Effector CD4-positive, alpha-beta T cell (primary cell): ENCODE data around the gene TUFM.
"Not testable (repeated sequence)": the region's sequence is repeated elsewhere in the genome, so short reads cannot be mapped to it uniquely, and the experiment has no call there.

Experiments used
- DNase-seq: peaks from one replicate; pipeline ENCODE4 v3.0.0-alpha.2; 2020

TUFM gene

DNA sequence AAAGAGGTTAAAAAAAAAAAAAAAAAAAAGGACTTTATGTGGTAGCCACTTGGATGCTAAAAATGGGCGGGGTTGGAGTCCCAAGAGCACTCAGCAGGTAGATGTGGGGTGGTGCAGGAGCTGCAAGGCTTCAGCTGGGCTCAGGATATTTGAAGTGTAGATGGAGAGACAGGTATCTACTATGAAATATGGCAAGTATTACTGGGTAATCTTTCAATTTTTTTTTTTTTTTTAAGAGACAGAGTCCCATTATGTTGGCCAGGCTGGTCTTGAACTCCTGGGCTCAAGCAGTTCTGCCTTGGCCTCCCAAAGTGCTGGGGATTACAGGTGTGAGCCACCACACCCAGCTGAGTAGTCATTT lies 7.6 kb downstream of the TUFM start:
- DNase-seq = no peak

DNA sequence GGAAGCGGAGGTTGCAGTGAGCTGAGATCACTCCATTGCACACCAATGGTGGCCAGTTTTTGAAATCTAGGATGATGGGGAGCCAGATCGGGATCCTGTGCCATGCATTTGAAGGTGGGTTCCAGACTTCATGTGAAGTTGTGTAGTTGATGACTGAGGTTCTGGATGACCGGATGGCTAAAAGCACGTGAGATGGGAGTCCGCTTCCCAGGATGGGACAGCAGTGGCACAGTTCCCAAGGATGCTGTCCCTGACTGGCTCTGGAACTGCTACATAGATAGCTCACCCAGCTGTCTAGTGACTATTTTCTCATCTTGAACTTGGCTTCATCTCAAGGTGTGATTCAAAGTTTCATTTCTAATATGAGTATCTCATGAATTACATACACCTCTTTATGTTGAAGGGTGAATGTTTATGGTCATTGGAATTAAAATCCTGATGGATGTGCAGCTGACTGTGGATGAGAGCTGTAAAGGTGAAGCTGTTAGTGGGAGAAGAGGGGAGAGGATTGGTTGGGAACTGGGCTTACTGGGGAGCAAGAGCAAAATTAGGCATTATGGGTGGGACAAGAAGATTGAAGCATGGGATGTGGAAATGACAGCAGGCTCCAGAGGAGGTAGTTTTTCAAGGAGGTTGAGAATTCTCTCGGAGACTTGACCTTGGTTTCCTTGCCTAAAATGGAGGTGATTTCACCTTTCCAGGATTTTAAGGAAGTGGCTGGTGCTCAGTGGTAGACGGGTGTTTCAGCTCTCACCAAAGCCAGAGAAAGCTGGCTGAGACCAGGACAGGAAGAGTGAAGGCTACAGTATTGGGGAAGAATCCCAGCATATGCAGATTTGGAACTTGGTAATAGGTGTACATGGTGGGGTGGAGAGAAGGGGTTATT lies 8.2 kb downstream of the TUFM start:
- no peak for DNase-seq

DNA sequence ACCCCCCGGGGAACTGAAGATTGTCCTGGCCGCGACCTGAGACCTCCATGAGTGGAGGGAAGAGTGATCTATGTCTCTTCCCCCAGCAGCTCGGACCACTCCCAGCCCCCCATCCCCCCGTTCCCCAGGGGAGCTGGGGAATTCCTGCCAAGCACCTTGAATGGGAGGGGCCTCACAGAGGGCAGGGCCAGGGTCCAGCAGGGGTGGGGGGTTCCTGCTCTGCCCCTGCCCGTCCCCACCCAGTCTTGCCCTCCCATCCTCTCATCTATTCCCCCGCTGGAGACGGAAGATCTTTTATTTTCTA lies 9.4 kb downstream of the TUFM start:
- no peak for DNase-seq

DNA sequence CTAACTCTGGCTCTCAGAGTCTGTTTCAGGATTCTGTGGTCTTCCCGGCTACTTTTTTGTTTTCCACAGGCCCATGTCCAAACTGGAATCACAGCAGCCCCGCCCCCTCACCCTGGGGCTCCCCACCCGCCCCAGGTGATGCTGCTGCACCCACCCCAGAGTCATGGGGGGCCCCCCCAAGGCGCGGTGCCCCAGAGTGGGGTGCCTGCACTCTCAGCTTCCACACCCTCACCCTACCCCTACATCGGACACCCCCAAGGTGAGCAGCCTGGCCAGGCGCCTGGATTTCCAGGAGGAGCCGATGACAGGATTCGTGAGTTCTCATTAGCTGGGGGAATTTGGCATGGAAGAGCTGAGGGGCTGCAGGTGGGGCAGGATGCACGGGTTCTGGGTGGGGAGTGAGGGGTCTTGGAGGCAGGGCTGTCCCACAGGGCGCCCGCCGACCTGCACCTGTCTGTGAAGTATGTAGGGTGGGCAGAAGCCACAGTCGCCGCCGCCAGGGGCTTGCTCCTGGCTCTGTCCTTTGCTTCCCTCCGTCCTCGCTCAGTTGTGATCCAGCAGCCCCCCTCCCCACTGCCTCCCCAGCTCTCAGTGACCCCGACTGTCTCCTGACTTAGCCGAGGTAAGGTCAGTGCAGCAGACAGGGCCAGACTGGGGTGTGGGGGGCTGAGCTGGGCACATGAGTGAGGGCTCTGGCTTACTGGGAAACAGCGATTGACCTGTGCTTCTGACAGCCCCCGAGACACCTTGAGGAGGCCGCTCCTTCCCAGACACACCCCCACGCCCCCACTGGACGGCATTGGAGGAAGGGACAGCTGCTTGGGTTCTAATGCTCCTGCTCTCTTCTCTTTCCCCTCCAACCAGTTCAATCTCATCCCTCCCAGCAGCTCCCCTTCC lies 10.0 kb downstream of the TUFM start:
- DNase-seq = no peak

DNA sequence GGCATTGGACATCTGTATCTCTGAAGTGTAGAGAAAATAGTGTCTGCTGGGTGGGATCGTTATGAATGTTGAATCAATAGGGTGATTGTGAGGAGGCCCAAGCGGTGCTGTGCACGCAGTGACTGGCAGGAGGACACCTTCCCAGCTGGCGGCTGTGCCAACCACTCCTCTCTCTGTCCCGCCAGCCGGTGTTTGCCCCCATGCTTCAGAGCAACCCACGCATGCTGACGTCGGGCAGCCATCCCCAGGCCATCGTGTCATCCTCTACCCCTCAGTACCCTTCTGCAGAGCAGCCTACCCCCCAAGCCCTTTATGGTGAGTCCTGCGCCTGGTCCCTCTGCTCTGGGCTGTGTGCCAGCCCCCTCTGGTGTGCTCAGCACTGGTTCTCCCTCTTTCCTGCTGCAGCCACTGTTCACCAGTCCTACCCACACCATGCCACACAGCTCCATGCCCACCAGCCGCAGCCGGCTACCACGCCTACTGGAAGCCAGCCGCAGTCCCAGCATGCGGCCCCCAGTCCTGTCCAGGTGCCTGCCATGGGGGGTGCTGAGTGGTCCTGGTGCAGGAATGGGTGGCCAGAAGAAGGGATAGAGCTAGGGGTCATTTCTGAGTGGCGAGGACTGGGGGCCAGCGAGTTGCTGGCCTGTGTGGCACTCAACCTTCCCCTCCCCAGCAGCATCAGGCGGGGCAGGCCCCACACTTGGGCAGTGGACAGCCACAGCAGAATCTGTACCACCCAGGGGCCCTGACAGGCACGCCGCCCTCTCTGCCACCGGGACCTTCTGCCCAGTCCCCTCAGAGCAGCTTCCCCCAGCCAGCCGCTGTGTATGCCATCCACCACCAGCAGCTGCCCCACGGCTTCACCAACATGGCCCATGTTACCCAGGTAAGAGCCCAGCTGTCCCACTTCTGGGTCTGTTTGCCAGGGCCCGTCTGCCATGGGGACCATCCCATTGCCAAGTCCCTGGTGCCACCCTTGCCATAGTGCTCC lies 11.0 kb downstream of the TUFM start:
- DNase-seq = no peak

DNA sequence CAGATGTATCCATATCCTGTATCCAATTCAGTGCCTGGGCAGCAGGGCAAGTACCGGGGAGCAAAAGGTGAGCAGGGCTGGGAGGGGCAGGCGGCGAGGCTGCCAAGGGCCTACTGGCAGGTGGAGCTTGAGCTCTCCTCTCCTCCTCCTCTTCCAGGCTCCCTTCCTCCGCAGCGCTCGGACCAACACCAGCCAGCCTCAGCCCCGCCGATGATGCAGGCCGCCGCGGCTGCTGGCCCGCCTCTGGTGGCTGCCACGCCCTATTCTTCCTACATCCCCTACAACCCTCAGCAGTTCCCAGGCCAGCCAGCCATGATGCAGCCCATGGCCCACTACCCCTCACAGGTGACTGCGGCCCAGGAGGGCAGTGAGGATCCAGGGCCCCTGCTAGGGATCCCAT lies 11.8 kb downstream of the TUFM start:
- DNase-seq = no peak

DNA sequence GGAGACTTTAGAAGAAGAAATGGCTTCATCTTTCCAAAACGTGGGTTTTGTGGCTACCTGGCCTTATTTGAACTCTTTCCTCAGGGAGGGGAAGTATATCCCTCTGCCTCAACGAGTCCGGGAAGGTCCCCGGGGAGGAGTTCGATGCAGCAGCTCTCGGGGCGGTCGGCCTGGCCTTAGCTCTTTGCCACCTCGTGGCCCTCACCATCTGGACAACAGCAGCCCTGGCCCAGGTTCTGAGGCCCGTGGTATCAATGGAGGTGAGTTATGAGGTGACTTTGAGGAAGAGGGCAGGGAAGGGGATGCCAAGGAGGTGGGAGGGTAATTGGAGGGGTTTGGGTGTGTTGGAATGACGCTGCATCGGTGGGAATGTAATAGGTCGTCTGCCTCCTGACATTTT lies 15.6 kb downstream of the TUFM start:
- no peak for DNase-seq

DNA sequence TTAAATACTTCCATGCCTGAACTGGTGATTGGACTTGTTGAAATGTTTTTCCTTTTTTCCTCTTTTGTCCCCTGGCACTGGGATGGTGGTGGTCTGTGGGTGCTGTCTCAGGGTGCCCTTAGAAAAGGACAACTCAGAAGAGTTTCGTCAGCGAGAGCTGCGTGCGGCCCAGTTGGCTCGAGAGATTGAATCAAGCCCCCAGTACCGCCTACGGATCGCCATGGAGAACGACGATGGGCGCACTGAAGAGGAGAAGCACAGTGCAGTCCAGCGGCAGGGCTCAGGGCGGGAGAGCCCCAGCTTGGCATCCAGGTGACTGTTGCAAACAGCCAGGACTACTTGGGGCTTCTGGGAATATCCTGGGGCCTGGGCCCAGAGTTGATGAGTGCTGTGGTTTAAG lies 16.4 kb downstream of the TUFM start:
- DNase-seq = no peak

DNA sequence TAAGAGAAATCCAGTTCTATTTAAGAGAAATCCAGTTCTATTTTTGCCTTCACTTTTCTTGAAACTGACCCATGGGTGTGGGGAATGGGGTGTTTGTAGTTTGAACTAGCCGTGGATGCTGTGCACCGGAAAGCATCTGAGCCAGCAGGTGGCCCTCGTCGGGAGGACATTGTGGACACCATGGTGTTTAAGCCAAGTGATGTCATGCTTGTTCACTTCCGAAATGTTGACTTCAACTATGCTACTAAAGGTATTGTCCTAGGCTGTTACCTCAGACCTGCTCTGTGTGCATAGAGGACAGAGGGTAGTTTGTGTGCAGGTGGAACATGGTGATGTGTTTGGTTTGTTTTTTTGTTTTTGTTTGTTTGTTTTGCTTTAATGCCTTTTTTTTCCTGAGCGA lies 20.0 kb downstream of the TUFM start:
- DNase-seq = no peak

DNA sequence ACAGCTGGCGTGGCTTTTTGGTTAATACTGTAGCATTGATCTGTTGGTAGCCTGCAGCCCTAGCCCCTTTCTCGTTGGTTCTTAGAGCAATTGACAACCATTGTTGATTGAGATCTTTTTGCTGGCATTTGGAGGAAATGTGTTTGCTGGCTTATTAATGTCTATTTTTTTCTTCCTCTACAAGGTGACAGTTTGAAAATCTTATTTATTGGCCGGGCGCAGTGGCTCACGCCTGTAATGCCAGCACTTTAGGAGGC lies 21.5 kb downstream of the TUFM start:
- DNase-seq = no peak

DNA sequence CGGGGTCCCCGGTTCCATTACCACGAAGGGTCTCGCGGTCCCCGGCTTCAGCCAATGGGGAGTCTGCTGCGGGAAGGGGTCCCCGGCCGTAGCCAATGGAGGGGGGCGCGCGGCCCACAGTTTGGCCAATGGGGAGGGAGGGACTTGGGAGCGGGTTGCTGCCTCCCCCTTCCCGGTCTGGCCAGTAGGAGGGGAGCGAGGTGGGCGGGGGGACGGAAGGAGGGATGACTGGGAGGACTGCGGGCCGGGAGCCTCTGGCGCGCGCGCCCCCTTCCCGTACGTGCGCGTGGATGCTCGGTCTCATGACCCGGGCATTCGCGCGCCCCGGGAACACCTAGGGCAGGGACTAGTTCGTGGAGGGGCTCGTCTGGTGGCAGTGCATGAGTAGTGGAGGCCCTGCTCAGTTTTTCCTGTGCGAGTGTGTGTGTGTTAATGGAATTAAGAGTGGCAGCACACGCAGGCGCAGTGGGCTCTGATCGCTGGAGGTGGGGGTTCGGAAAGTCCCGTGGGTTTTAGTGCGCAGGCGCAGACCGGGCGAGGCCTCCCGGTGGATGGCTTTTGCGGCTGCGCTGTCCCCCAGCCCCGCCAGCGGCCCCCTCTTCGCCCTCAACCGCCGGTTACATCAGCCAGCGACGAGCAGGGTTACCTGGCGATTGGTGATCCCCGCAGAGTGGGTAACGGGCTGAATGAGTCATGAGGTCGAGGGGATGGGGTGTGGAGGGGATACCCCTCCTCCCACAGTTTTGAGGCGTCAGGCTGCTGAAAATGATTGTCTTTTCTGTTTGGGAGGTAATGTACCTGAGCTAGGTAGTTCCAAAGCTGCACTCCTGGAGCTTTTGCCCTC lies 22.1 kb downstream of the TUFM start:
- peak; percentile 96 for DNase-seq

DNA sequence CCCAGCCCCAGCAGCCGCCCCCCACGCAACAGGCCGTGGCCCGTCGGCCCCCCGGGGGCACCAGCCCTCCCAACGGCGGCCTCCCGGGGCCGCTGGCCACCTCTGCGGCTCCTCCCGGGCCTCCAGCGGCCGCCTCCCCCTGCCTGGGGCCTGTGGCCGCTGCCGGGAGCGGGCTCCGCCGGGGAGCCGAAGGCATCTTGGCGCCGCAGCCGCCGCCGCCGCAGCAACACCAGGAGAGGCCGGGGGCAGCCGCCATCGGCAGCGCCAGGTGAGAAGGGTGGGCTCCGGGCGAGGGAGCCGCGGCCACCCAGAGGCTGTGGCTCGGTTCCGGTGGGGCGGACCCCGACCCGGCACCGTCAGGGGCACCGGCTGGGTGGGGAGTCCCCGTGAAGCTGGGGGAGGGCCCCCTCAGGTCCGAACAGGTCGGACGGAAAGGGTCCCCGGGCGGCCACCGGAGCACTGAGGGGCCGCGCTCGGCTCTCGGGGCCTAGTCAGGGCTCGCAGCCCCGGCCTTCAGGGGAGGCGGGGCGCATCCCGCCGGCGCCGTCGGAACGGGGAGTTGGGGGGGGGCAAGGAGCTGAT lies 22.8 kb downstream of the TUFM start:
- DNase-seq = peak; percentile 25

DNA sequence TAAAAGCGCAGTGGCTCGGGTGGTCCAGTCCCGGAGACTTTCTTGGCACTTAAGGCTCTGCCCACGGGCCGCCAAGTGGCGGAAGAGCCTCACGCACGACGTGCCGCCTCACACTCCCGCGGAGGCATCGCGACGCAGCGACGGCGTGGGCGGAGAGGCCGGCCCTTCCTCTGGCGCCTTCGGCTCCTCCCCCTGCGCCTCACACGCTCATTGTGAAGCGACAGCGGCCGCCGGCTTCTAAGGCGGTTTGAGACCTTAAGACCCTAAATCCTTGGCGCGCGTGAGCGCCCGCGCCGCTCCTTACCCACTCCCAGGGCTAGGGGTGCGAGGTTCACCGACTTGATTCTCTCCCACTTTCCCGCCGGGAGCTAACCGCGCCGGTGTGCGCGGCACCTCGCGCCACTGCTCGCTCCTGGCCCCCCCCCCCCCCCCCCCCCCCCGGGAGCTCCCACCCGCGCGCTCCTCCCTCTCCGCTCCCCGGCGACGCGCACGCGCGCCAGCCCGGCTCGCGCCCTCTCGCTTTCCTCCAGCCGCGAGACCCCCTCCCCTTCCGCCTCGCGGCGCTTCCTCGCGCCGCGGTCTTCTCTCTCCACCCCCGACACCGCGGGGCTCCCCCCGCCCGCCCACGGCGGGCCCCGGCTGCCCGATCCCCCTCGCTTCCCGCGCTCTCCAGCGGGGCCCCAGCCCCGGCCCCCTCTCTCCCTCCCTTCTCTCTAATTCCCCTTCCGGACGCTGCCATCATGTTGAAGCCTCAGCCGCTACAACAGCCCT lies 23.4 kb downstream of the TUFM start, which contains the start of gene ATXN2L:
Gene ATXN2L (plus strand): TSS at position 480 of the 771 bp plus-strand sequence. CDS start 261 bp downstream, at position 741.
- peak; percentile 89 for DNase-seq

DNA sequence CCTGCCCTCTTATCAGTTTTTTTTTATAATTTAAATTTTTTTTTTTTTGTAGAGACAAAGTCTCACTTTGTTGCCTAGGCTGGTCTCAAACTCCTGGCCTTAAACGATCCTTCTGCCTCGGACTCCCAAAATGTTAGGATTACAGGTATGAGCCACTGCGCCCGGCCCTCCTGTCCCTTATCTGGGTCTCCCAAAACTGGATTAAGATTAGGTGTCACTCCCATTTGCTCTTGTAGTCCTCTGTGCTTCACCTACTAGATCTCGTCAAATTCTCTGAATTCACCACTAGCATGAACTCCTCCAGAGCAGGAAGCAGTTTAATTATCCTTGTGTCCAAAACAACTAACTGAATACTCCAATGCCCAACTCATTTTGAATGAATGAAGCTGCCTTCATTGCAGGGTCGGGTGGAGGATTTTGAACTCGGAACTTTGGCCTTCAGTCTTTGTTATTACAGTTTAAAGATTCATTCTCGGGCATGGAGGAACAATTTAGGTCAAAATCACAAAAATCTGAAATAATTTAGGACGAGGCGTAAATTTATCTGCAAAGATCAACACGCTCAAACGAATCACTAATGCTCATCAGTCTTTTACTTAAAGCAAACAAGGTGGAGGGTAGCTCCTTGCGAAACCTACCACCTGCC lies 24.2 kb downstream of the TUFM start:
- DNase-seq = no peak

DNA sequence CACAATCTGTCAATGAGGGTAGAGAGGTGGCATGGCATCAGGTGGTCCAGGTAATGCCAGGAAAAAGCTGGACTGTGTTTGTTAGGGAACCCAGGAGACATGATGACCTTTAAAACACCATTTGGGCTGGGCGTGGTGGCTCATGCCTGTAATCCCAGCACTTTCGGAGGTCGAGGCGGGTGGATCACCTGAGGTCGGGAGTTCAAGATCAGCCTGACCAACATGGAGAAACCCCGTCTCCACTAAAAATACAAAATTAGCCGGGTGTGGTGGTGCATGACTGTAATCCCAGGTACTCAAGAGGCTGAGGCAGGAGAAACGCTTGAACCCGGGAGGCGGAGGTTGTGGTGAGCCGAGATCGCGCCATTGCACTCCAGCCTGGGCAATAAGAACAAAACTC lies 25.6 kb downstream of the TUFM start:
- DNase-seq = not testable (repeated sequence)

DNA sequence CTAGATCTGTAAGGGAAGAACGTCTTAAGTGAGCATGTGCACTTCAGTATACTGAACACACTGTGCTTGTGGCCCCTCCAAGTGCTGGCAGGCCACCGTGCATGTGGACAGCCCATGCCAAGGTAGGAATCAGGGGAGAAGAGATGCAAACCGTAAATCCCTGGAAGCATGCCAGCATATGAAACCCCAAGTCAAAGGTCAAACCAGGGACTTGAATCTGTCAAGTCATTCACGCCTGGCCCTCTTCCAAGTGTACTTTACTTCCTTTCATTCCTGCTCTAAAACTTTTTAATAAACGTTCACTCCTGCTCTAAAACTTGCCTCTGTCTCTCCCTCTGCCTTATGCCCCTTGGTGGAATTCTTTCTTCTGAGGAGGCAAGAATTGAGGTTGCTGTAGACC lies 26.1 kb downstream of the TUFM start:
- DNase-seq = no peak

DNA sequence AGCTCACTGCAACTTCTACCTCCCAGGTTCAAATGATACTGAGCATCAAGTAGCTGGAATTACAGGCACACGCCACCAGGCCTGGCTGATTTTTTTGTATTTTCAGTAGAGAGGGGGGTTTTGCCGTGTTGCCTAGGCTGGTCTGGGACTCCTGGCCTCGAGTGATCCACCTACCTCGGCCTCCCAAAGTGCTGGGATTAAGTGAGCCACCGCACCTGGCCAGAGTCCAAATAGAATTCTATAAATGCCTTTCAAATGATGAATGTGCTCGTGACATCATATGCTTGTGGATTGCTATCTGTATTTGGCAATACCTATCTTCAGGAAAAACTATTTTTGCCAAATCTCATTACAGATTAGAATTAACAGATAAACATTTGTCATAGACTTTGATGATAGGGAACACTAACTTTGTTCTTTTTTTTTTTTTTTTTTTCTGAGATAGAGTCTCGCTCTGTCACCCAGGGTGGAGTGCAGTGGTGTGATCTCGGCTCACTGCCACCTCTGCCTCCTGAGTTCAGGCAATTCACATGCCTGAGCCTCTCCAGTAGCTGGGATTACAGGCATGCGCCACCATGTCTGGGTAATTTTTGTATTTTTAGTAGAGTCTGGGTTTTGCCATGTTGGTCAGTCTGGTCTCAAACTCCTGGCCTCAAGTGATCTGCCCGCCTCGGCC lies 38.6 kb downstream of the TUFM start:
- not testable (repeated sequence) for DNase-seq

DNA sequence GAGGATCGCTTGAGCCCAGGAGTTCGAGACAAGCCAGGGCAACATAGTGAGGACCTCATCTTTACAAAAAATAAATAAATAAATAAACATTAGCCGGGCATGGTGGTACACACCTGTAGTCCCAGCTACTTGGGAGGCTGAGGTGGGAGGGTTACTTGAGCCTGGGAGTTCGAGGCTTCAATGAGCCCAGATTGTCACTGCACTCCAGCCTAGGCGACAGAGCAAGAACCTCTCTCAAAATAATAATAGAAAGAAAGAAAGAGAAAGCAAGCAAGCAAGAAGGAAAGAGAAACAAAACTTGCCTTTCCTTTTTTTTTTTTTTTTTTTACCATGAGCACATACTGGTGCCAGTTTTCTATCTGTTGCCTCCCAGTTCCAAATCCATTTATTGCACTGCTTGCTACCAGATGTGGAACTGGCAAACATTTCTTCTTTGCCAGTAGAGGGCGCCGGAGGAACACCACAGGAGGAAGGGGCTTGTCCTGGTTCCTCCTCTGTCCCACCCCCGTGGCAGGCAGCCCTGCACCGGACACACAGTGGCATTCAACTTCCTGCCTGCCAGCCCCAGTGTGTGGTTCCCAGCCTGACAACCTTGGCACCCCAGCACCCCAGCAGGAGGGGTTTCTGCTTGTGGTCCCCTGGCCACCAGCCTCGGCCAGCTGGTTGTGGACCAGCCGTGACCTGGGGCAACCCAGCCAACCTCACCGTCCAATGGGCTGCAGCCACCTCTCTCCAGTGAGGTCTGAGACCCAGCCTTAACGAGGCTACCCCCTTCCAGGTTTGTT lies 43.7 kb downstream of the TUFM start:
- DNase-seq = peak; percentile 72
